Transverse colon (tissue), 3 donors: Measurements from ENCODE around the gene KMT2B.

Experiments used
- EP300 ChIP-seq: sonication (generic); formaldehyde crosslinking; IDR thresholded peaks from one replicate; pipeline ENCODE4 v1.6.1; 2017; ENCODE audit warnings: antibody characterized with exemption, low read depth
- POLR2A ChIP-seq: fragments of 450-650 bp; IDR thresholded peaks from one replicate; pipeline ENCODE4 v1.6.1; 2016; ENCODE audit warnings: antibody characterized with exemption, mild to moderate bottlenecking, moderate library complexity
- TF ChIP-seq, protein P1 (sequence below), 5 experiments: fragments of 200-600 bp in 3 of 5; fragments of 450-650 bp in 2 of 5; sonication (generic) in 3 of 5; IDR thresholded peaks; 1 replicate in 2 of 5; 2 replicates in 3 of 5; pipeline ENCODE4 v1.5.1; 2016 to 2017; ENCODE audit warnings: antibody characterized with exemption in 5 of 5, inconsistent platforms in 3 of 5, mild to moderate bottlenecking in 2 of 5, moderate library complexity in 1 of 5

DNA sequence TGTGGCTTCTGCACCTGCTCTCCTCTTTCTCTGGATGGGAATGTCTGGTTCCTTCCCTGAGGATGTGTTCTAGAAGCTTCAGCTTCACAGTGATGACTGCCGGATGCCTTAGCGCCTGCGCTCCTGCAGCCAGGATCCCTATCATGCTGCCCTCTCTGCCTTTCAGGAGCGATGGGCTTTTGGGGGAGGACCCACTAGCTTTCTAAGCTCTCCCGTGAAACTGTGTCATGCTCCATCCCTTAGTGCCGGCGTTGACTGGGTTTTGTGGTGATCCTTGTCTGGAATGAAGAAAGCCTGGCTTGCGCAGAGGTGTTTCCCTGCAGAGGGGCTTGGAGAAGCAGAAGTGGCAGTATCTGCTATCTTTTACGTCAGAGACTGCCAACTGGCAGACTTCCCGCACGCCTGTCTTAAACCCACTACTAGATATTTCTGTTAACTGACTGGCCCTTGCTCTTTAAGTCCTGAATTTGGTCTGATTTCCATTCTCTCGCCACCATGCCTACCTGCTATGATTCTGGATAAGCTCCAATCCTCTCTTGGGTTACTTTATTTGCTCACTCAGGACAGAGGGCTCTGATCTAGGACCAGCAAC lies 3.8 kb upstream of the KMT2B start:
- TF ChIP-seq POLR2A: no peak
- TF ChIP-seq, protein P1, sequence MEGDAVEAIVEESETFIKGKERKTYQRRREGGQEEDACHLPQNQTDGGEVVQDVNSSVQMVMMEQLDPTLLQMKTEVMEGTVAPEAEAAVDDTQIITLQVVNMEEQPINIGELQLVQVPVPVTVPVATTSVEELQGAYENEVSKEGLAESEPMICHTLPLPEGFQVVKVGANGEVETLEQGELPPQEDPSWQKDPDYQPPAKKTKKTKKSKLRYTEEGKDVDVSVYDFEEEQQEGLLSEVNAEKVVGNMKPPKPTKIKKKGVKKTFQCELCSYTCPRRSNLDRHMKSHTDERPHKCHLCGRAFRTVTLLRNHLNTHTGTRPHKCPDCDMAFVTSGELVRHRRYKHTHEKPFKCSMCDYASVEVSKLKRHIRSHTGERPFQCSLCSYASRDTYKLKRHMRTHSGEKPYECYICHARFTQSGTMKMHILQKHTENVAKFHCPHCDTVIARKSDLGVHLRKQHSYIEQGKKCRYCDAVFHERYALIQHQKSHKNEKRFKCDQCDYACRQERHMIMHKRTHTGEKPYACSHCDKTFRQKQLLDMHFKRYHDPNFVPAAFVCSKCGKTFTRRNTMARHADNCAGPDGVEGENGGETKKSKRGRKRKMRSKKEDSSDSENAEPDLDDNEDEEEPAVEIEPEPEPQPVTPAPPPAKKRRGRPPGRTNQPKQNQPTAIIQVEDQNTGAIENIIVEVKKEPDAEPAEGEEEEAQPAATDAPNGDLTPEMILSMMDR (IDR thresholded peaks at IDR 0.05): no peak
- TF ChIP-seq EP300: no peak
